CD4-positive, alpha-beta T cell treated with Interleukin-1 beta for 1 hour (primary cell): ENCODE data around the gene RNU6-9.

Experiments used
- DNase-seq, 2 donors: peaks; one replicate each; pipeline ENCODE4 v3.0.0-alpha.2; 2020 to 2022

The RNU6-9 gene

GRCh38 chr19:919199-920050, 26.1 kb downstream of the RNU6-9 start:
- DNase-seq = peak in 1 of 2 donors; percentile 45

GRCh38 chr19:920051-920864, 27.0 kb downstream of the RNU6-9 start:
- peak; percentile 75 to 82 for DNase-seq

- no peak for DNase-seq
Observed at GRCh38 chr19:924553-925086, 31.3 kb downstream of the RNU6-9 start.

GRCh38 chr19:925087-925525, 31.8 kb downstream of the RNU6-9 start:
- peak; percentile 64 to 76 for DNase-seq

- DNase-seq = peak; percentile 71 to 80
Observed at GRCh38 chr19:925526-926322, 32.4 kb downstream of the RNU6-9 start, which contains the start of gene ARID3A. Gene ARID3A, plus strand, starts transcription at chr19:926035. Its CDS starts 3,494 bp downstream, at chr19:929529.

GRCh38 chr19:926323-926588, 33.0 kb downstream of the RNU6-9 start:
- no peak for DNase-seq

- peak in 1 of 2 donors; percentile 54 for DNase-seq
Observed at GRCh38 chr19:926589-927350, 33.5 kb downstream of the RNU6-9 start.

GRCh38 chr19:927351-927779, 34.1 kb downstream of the RNU6-9 start:
- no peak for DNase-seq

- DNase-seq = no peak
Observed at GRCh38 chr19:927780-928401, 34.6 kb downstream of the RNU6-9 start.

GRCh38 chr19:928471-929202, 35.4 kb downstream of the RNU6-9 start:
- no peak for DNase-seq

GRCh38 chr19:929203-929890, 36.1 kb downstream of the RNU6-9 start:
- DNase-seq = no peak

GRCh38 chr19:929891-930258, 36.6 kb downstream of the RNU6-9 start:
- no peak for DNase-seq

GRCh38 chr19:931860-932647, 38.8 kb downstream of the RNU6-9 start:
- DNase-seq = no peak

GRCh38 chr19:932648-933552, 39.6 kb downstream of the RNU6-9 start:
- no peak for DNase-seq

GRCh38 chr19:933553-933882, 40.2 kb downstream of the RNU6-9 start:
- no peak for DNase-seq

GRCh38 chr19:934197-934840, 41.0 kb downstream of the RNU6-9 start:
- no peak for DNase-seq

- peak in 1 of 2 donors; percentile 50 for DNase-seq
Observed at GRCh38 chr19:934865-935479, 41.7 kb downstream of the RNU6-9 start.
